Mesothelial cell of epicardium (in vitro differentiated cells): ENCODE data around the gene PDGFC. TPM values are rescaled to one million over a fixed set of nuclear protein-coding genes. Genes with fewer than 3 reads are reported as not detected.

Experiments
- DNase-seq, 2 experiments: peaks; one replicate each; pipeline ENCODE4 v3.0.0; 2021; ENCODE audit warnings: low spot score in 2 of 2; ENCODE audit not compliant: unreplicated experiment in 2 of 2
- H3K27ac Mint-ChIP-seq: 2 replicates; pipeline ENCODE4 v1.8.0; 2021; ENCODE audit warnings: mixed read lengths
- H3K27me3 Mint-ChIP-seq: 2 replicates; pipeline ENCODE4 v1.8.0; 2021; ENCODE audit warnings: low read depth, mixed read lengths
- H3K36me3 Mint-ChIP-seq: 2 replicates; pipeline ENCODE4 v1.8.0; 2021; ENCODE audit warnings: mixed read lengths
- H3K4me1 Mint-ChIP-seq: 2 replicates; pipeline ENCODE4 v1.8.0; 2021; ENCODE audit warnings: mixed read lengths
- H3K4me3 Mint-ChIP-seq: 2 replicates; pipeline ENCODE4 v1.8.0; 2021; ENCODE audit warnings: mild to moderate bottlenecking, moderate library complexity, mixed read lengths
- H3K9me3 Mint-ChIP-seq: 2 replicates; pipeline ENCODE4 v1.8.0; 2021; ENCODE audit warnings: mixed read lengths
- CTCF ChIP-seq: fragments of 200-600 bp; sonication (generic); IDR thresholded peaks from one replicate; pipeline ENCODE4 v1.5.0; 2021; ENCODE audit warnings: antibody characterized with exemption; ENCODE audit not compliant: unreplicated experiment
- total RNA-seq: library from RNA; stranded (reverse); gene quantifications from 3 replicates; pipeline ENCODE4 v1.2.1, GENCODE V29; 2021

The PDGFC gene
- total RNA-seq, 1 donor from 2014 or later: 83.5 TPM

GRCh38 chr4:156830351-156830750 is 141.2 kb downstream of the PDGFC start:
- H3K36me3 Mint-ChIP-seq: peaks cover 4% of the 10 kb centered on the region
- H3K4me3 Mint-ChIP-seq: no peak overlapping the region
- no peaks in the 10 kb centered on the region for H3K9me3 Mint-ChIP-seq
- DNase-seq: no peak
- no peaks in the 10 kb centered on the region for H3K27me3 Mint-ChIP-seq
- peaks cover 11% of the 10 kb centered on the region for H3K4me1 Mint-ChIP-seq
- no peak overlapping the region for H3K27ac Mint-ChIP-seq
- no peak for TF ChIP-seq CTCF

- Mint-ChIP-seq H3K27me3 (no peaks in the 10 kb centered on the region), H3K4me3 (no peak overlapping the region), H3K4me1 (peaks cover 10% of the 10 kb centered on the region), H3K27ac (peak overlapping the region; percentile 53), H3K9me3 (no peaks in the 10 kb centered on the region), H3K36me3 (peaks cover 4% of the 10 kb centered on the region)
- DNase-seq: no peak
- no peak for TF ChIP-seq CTCF
Measured at GRCh38 chr4:156829201-156829873, 142.3 kb downstream of the PDGFC start.

- DNase-seq: no peak
- no peaks in the 10 kb centered on the region for H3K27me3 Mint-ChIP-seq
- peaks cover 8% of the 10 kb centered on the region for H3K36me3 Mint-ChIP-seq
- H3K9me3 Mint-ChIP-seq: peaks cover 5% of the 10 kb centered on the region
- H3K4me3 Mint-ChIP-seq: no peak overlapping the region
- no peak for TF ChIP-seq CTCF
- peaks cover 5% of the 10 kb centered on the region for H3K4me1 Mint-ChIP-seq
- no peak overlapping the region for H3K27ac Mint-ChIP-seq
Measured at GRCh38 chr4:156827519-156827918, 144.1 kb downstream of the PDGFC start.

DNA sequence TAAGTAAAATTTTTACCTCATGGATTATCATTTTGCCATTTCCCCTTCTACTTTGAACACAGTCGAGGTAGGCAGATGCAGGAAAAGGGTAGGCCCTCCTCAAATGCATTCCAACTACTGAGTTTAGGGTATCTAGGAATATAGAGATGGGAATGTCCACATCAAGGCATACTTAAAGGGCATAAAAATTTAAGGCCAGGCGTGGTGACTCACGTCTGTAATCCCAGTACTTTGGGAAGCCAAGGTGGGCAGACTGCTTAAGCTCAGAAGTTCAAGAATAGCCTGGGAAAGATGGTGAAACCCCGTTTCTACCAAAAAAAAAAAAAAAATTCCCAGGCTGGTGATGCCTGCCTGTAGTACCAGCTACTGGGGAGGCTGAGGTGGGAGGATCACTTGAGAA is 146.5 kb downstream of the PDGFC start:
- H3K27ac Mint-ChIP-seq: no peak overlapping the region
- peaks cover 5% of the 10 kb centered on the region for H3K9me3 Mint-ChIP-seq
- no peak for DNase-seq
- H3K4me1 Mint-ChIP-seq: peaks cover 5% of the 10 kb centered on the region
- H3K27me3 Mint-ChIP-seq: no peaks in the 10 kb centered on the region
- peaks cover 5% of the 10 kb centered on the region for H3K36me3 Mint-ChIP-seq
- no peak for TF ChIP-seq CTCF
- H3K4me3 Mint-ChIP-seq: no peak overlapping the region

- Mint-ChIP-seq H3K4me3 (no peak overlapping the region), H3K27ac (no peak overlapping the region), H3K36me3 (peaks cover 10% of the 10 kb centered on the region), H3K27me3 (no peaks in the 10 kb centered on the region), H3K9me3 (peaks cover 9% of the 10 kb centered on the region), H3K4me1 (peaks cover 5% of the 10 kb centered on the region)
- TF ChIP-seq CTCF: no peak
- no peak for DNase-seq
Measured at GRCh38 chr4:156824451-156825060, 147.0 kb downstream of the PDGFC start.
